ENCODE data around the gene SLC25A17.

DNA sequence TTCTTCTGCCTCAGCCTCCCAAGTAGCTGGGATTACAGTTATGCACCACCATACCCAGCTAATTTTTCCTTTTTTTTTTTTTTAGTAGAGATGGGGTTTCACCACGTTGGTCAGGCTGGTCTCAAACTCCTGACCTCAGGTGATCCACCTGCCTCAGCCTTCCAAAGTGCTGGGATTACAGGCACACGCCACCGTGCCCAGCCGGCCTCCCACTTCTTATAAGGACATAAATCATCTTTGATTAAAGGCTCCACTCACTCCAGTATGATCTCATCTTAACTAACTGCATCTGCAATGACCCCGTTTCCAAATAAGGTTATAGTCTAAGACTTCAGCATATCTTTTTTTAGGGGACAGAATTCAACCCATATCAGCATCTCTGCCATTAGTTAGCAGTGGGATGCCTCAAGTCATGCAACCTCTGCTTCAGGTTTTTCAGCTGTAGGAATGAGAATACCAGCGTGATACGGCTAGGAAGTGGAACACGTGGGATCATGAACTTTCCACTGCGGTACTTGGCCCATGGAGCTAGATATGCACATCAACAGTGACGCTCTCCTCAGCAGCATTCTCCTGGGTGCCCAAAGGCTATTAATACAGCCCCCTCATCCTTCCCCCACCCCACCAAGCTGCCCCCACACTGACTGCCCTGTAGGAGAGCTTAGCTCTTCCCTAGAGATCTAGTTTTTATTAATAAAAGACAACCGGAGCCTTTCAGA is 98.4 kb downstream of the SLC25A17 start:
- TF ChIP-seq CTCF (IDR thresholded peaks at IDR 0.05) (no peak), POLR2A (IDR thresholded peaks at IDR 0.05) (no peak)
